Measurements from ENCODE around the gene NELL1.

GRCh38 chr11:21505070-21505469, 835.7 kb downstream of the NELL1 start:
- TF ChIP-seq, protein P1, sequence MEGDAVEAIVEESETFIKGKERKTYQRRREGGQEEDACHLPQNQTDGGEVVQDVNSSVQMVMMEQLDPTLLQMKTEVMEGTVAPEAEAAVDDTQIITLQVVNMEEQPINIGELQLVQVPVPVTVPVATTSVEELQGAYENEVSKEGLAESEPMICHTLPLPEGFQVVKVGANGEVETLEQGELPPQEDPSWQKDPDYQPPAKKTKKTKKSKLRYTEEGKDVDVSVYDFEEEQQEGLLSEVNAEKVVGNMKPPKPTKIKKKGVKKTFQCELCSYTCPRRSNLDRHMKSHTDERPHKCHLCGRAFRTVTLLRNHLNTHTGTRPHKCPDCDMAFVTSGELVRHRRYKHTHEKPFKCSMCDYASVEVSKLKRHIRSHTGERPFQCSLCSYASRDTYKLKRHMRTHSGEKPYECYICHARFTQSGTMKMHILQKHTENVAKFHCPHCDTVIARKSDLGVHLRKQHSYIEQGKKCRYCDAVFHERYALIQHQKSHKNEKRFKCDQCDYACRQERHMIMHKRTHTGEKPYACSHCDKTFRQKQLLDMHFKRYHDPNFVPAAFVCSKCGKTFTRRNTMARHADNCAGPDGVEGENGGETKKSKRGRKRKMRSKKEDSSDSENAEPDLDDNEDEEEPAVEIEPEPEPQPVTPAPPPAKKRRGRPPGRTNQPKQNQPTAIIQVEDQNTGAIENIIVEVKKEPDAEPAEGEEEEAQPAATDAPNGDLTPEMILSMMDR (IDR thresholded peaks at IDR 0.05), result no peak
- TF ChIP-seq POLR2AphosphoS5 (IDR thresholded peaks at IDR 0.05), result no peak
- TF ChIP-seq POLR2A (IDR thresholded peaks at IDR 0.05), result no peak

All from prostate gland (tissue), 2 donors.